Measurements from ENCODE around the gene MACROD2. TPM values are rescaled to one million over a fixed set of nuclear protein-coding genes. Genes with fewer than 3 reads are reported as not detected.

The MACROD2 gene
- total and polyA plus RNA-seq, 8 donors = 0.78 to 31.3 (median 10.9) TPM; not detected in 1

GRCh38 chr20:14573676-14574075 is 578.4 kb downstream of the MACROD2 start:
- TF ChIP-seq EP300 (IDR thresholded peaks at IDR 0.05) (no peak), CTCF (IDR thresholded peaks at IDR 0.05) (no peak), POLR2AphosphoS5 (IDR thresholded peaks at IDR 0.05) (no peak), POLR2A (IDR thresholded peaks at IDR 0.05) (no peak)
- WGBS, 5 donors = 68 to 83% (median 76%) methylated on average over 3 of the region's 3 CpGs
- intact Hi-C loops (cut with DNase I; ENCODE audit: low total_unique reads) = no loop called here
- Histone ChIP-seq H3K9me3 (no peaks in the 10 kb centered on the region), H3K27me3 (no peaks in the 10 kb centered on the region), H3K27ac (no peak overlapping the region), H3K4me1 (no peaks in the 10 kb centered on the region), H3K4me3 (no peak overlapping the region), H3K36me3 (no peaks in the 10 kb centered on the region)
- no peak for DNase-seq

DNA sequence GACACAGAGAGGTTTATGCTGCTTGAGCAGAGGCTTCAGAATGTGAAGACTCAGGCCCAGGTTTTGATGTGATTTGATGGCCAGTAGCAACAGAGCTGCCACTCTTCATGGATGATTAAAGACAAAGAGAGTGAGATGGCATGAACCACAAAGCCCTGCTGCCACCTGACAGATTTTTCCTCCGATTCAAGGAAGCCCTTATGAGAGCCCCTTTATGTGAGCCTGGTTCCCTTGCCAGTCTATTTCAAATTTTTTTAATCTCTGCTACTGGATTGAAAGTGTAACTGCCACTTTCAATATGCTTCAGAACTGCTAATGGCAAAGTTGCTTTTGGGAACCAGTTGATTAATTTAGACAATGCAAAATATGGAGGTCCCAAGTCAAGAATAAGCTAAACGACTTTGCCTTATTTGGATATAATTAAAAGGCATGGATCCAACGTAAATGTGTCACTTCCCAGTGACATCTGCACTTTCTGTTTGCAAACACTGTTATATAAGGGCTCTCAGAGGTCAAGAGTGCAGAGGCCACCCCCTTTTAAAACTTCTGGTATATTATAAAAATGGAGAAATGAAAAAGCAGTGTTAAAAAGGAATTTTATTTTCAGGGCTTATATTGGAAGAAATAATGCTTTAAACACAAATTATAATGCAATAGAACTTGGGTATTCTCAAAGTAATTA is 581.0 kb downstream of the MACROD2 start:
- Histone ChIP-seq H3K4me3 (no peak overlapping the region), H3K27me3 (no peaks in the 10 kb centered on the region), H3K4me1 (peaks cover 0 to 15% (median 0%) of the 10 kb centered on the region in 4 donors), H3K27ac (no peak overlapping the region), H3K36me3 (no peaks in the 10 kb centered on the region), H3K9me3 (no peaks in the 10 kb centered on the region)
- TF ChIP-seq POLR2AphosphoS5 (IDR thresholded peaks at IDR 0.05) (no peak), EP300 (IDR thresholded peaks at IDR 0.05) (no peak), POLR2A (IDR thresholded peaks at IDR 0.05) (no peak), CTCF (IDR thresholded peaks at IDR 0.05) (no peak)
- intact Hi-C loops (cut with DNase I; ENCODE audit: low total_unique reads) = no loop called here
- no peak for DNase-seq
- WGBS, 5 donors = 45 to 72% (median 58%) methylated on average over 3 of the region's 3 CpGs

- Histone ChIP-seq H3K4me3 (no peak overlapping the region), H3K27me3 (no peaks in the 10 kb centered on the region), H3K36me3 (no peaks in the 10 kb centered on the region), H3K9me3 (no peaks in the 10 kb centered on the region), H3K4me1 (peaks cover 0 to 16% (median 0%) of the 10 kb centered on the region in 4 donors), H3K27ac (no peak overlapping the region)
- 24 to 48% (median 38%) methylated on average over 4 of the region's 4 CpGs for WGBS, 5 donors
- no peak for DNase-seq
- no peak for TF ChIP-seq CTCF (IDR thresholded peaks at IDR 0.05)
- TF ChIP-seq POLR2A (IDR thresholded peaks at IDR 0.05) = no peak
- TF ChIP-seq EP300 (IDR thresholded peaks at IDR 0.05) = no peak
- TF ChIP-seq POLR2AphosphoS5 (IDR thresholded peaks at IDR 0.05) = no peak
- intact Hi-C loops (cut with DNase I; ENCODE audit: low total_unique reads) = no loop called here
These were observed 585.2 kb downstream of the MACROD2 start for GRCh38 chr20:14580418-14581074.

- 80 to 93% (median 89%) methylated on average over 3 of the region's 3 CpGs for WGBS, 5 donors
- H3K27me3 ChIP-seq = no peaks in the 10 kb centered on the region
- H3K36me3 ChIP-seq = no peaks in the 10 kb centered on the region
- no peak overlapping the region for H3K4me3 ChIP-seq
- no peak for TF ChIP-seq CTCF (IDR thresholded peaks at IDR 0.05)
- no peak for TF ChIP-seq POLR2AphosphoS5 (IDR thresholded peaks at IDR 0.05)
- TF ChIP-seq POLR2A (IDR thresholded peaks at IDR 0.05) = no peak
- no peak for TF ChIP-seq EP300 (IDR thresholded peaks at IDR 0.05)
- H3K27ac ChIP-seq = no peak overlapping the region
- intact Hi-C loops (cut with DNase I; ENCODE audit: low total_unique reads) = no loop called here
- no peaks in the 10 kb centered on the region for H3K9me3 ChIP-seq
- H3K4me1 ChIP-seq = peaks cover 0 to 16% (median 0%) of the 10 kb centered on the region in 4 donors
- DNase-seq = no peak
These were observed 586.4 kb downstream of the MACROD2 start for GRCh38 chr20:14581731-14582130.
